H9 (cell line): ENCODE data around the gene TACO1. TPM values are rescaled to one million over a fixed set of nuclear protein-coding genes. Genes with fewer than 3 reads are reported as not detected.

ENCODE experiments used
- DNase-seq: peaks from one replicate; pipeline ENCODE4 v3.0.0-alpha.2; 2017
- H2AFZ ChIP-seq: one replicate; pipeline ENCODE4 v1.6.1; 2013; ENCODE audit warnings: mild to moderate bottlenecking, low read length, control low read depth, moderate library complexity
- H2AK5ac ChIP-seq: 2 replicates; pipeline ENCODE4 v1.6.1; 2013; ENCODE audit warnings: low read length, control low read depth, mixed read lengths; ENCODE audit not compliant: insufficient read length
- H2BK120ac ChIP-seq: one replicate; pipeline ENCODE4 v1.6.1; 2013; ENCODE audit warnings: low read depth, mild to moderate bottlenecking, low read length, control low read depth, inconsistent platforms; ENCODE audit not compliant: poor library complexity, severe bottlenecking
- H2BK12ac ChIP-seq: 2 replicates; pipeline ENCODE4 v1.6.1; 2013; ENCODE audit warnings: low read length, control low read depth, mixed read lengths, low read depth; ENCODE audit not compliant: insufficient read length
- H2BK15ac ChIP-seq: 2 replicates; pipeline ENCODE4 v1.6.1; 2013; ENCODE audit warnings: low read depth, low read length, control low read depth
- H2BK20ac ChIP-seq: one replicate; pipeline ENCODE4 v1.6.1; 2013; ENCODE audit warnings: low read depth, mild to moderate bottlenecking, low read length, control low read depth, inconsistent platforms; ENCODE audit not compliant: poor library complexity, severe bottlenecking
- H2BK5ac ChIP-seq: 2 replicates; pipeline ENCODE4 v1.6.1; 2013; ENCODE audit warnings: low read length, control low read depth, mixed read lengths; ENCODE audit not compliant: insufficient read length
- H3K14ac ChIP-seq: 2 replicates; pipeline ENCODE4 v1.6.1; 2013; ENCODE audit warnings: low read length, control low read depth; ENCODE audit not compliant: insufficient read depth
- H3K18ac ChIP-seq: 2 replicates; pipeline ENCODE4 v1.6.1; 2013; ENCODE audit warnings: low read depth, mild to moderate bottlenecking, mixed read lengths, low read length, control low read depth; ENCODE audit not compliant: insufficient read length
- H3K23ac ChIP-seq: 2 replicates; pipeline ENCODE4 v1.6.1; 2013; ENCODE audit warnings: low read length, control low read depth, mixed read lengths, low read depth; ENCODE audit not compliant: insufficient read length
- H3K23me2 ChIP-seq: 2 replicates; pipeline ENCODE4 v1.6.1; 2013; ENCODE audit warnings: low read depth, mild to moderate bottlenecking, mixed read lengths, low read length, control low read depth; ENCODE audit not compliant: insufficient read length, poor library complexity, severe bottlenecking
- H3K27ac ChIP-seq: 2 replicates; pipeline ENCODE4 v1.5.1; 2013; ENCODE audit warnings: low read length, control low read depth, mixed read lengths, low read depth; ENCODE audit not compliant: insufficient read length
- H3K27me3 ChIP-seq: 2 replicates; pipeline ENCODE4 v1.6.1; 2013; ENCODE audit warnings: low read length, control low read depth, inconsistent platforms; ENCODE audit not compliant: insufficient read depth
- H3K4ac ChIP-seq: 2 replicates; pipeline ENCODE4 v1.6.1; 2013; ENCODE audit warnings: low read depth, mild to moderate bottlenecking, control low read depth, inconsistent platforms, low read length, moderate library complexity
- H3K4me1 ChIP-seq: 2 replicates; pipeline ENCODE4 v1.6.1; 2013; ENCODE audit warnings: low read length, control low read depth, inconsistent platforms; ENCODE audit not compliant: insufficient read depth
- H3K4me2 ChIP-seq: 2 replicates; pipeline ENCODE4 v1.6.1; 2013; ENCODE audit warnings: low read length, control low read depth, mixed read lengths; ENCODE audit not compliant: insufficient read length, insufficient read depth
- H3K56ac ChIP-seq: 2 replicates; pipeline ENCODE4 v1.6.1; 2013; ENCODE audit warnings: low read depth, mild to moderate bottlenecking, mixed read lengths, low read length, control low read depth; ENCODE audit not compliant: insufficient read length
- H3K79me1 ChIP-seq: 2 replicates; pipeline ENCODE4 v1.6.1; 2013; ENCODE audit warnings: low read depth, mild to moderate bottlenecking, moderate library complexity, low read length, control low read depth, inconsistent platforms; ENCODE audit not compliant: insufficient read depth, poor library complexity, severe bottlenecking
- H3K79me2 ChIP-seq: 2 replicates; pipeline ENCODE4 v1.6.1; 2013; ENCODE audit warnings: low read length, control low read depth, inconsistent platforms; ENCODE audit not compliant: insufficient read depth
- H3K9ac ChIP-seq: 2 replicates; pipeline ENCODE4 v1.6.1; 2013; ENCODE audit warnings: low read length, control low read depth, mixed read lengths; ENCODE audit not compliant: insufficient read length; ENCODE audit errors: extremely low read depth
- H3K9me3 ChIP-seq: one replicate; pipeline ENCODE4 v1.6.1; 2013; ENCODE audit warnings: low read depth, low read length, inconsistent platforms; ENCODE audit not compliant: control insufficient read depth
- H3T11ph ChIP-seq: one replicate; pipeline ENCODE4 v1.6.1; 2013; ENCODE audit warnings: mild to moderate bottlenecking, low read length, control low read depth, inconsistent platforms
- H4K20me1 ChIP-seq: one replicate; pipeline ENCODE4 v1.6.1; 2013; ENCODE audit not compliant: control insufficient read depth, insufficient read length, insufficient read depth
- H4K5ac ChIP-seq: 2 replicates; pipeline ENCODE4 v1.6.1; 2013; ENCODE audit warnings: low read depth, mild to moderate bottlenecking, mixed read lengths, low read length, control low read depth; ENCODE audit not compliant: insufficient read length
- H4K8ac ChIP-seq: replicated peaks from 2 replicates; pipeline ENCODE4 v1.6.1; 2013; ENCODE audit warnings: low read length, control low read depth, mixed read lengths, low read depth; ENCODE audit not compliant: insufficient read length
- H4K91ac ChIP-seq: 2 replicates; pipeline ENCODE4 v1.6.1; 2013; ENCODE audit warnings: low read depth, mild to moderate bottlenecking, moderate library complexity, mixed read lengths, low read length, control low read depth; ENCODE audit not compliant: insufficient read length
- H3K27ac Mint-ChIP-seq, 3 experiments: 2 replicates in 2 of 3; 3 replicates in 1 of 3; pipeline ENCODE4 v1.8.0; 2020 to 2021; ENCODE audit warnings: mixed read lengths in 3 of 3, mild to moderate bottlenecking in 1 of 3, moderate library complexity in 1 of 3
- H3K27me3 Mint-ChIP-seq: 2 replicates; pipeline ENCODE4 v1.8.0; 2021; ENCODE audit warnings: low read depth, mild to moderate bottlenecking, moderate library complexity, mixed read lengths
- H3K36me3 Mint-ChIP-seq, 3 experiments: 2 replicates in 2 of 3; 3 replicates in 1 of 3; pipeline ENCODE4 v1.8.0; 2020 to 2021; ENCODE audit warnings: low read depth in 3 of 3, mixed read lengths in 3 of 3; ENCODE audit not compliant: insufficient read depth in 1 of 3
- H3K4me1 Mint-ChIP-seq, 2 experiments: 2 replicates each; pipeline ENCODE4 v1.8.0; 2020; ENCODE audit warnings: mixed read lengths in 2 of 2
- H3K4me3 Mint-ChIP-seq, 2 experiments: 2 replicates in 1 of 2; 3 replicates in 1 of 2; pipeline ENCODE4 v1.8.0; 2020 to 2021; ENCODE audit warnings: mild to moderate bottlenecking in 2 of 2, mixed read lengths in 2 of 2, moderate library complexity in 1 of 2
- H3K9me3 Mint-ChIP-seq, 2 experiments: 2 replicates in 1 of 2; 3 replicates in 1 of 2; pipeline ENCODE4 v1.8.0; 2020; ENCODE audit warnings: mild to moderate bottlenecking in 2 of 2, mixed read lengths in 2 of 2, moderate library complexity in 1 of 2
- WGBS: extraction: QIAGEN DNeasy Blood & Tissue Kit; methylation state at CpG from one replicate; pipeline ENCODE4 v1.1.7; 2013; ENCODE audit warnings: missing lambda C conversion rate, low lambda C conversion rate, mixed read lengths; ENCODE audit not compliant: insufficient read length; ENCODE audit errors: extremely low coverage; 5-methylcytosine and 5-hydroxymethylcytosine counted together
- total RNA-seq: library from RNA; stranded (reverse); gene quantifications from 2 replicates; pipeline ENCODE4 v1.2.1, GENCODE V29; 2021
- TF ChIP-seq, protein P1 (sequence below): fragments of 200-600 bp; sonication (generic); conservative IDR thresholded peaks from 3 replicates; pipeline ENCODE4 v1.8.0; 2021; ENCODE audit warnings: antibody characterized with exemption, mild to moderate bottlenecking

TACO1 gene
- total RNA-seq, 1 experiment from 2014 or later, result 30.2 TPM

DNA sequence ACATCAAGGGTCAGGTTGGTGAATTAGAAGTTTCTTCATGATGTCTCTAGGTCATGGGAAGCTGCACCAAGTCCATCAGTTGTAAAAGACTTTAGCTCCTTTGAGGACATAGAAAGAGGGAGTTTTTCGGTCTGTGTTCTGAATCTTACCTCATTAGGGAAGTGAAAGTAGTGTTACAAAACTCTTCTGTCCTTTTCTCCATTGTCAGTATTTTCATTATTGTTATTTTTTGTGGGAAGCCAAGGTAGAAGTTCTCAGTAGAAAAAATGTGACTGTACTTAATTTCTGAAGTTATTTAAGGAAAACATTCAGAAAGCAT lies 45.8 kb downstream of the TACO1 start:
- Histone ChIP-seq H3K18ac (no peak overlapping the region), H3K79me1 (peaks cover 3% of the 10 kb centered on the region), H3K9ac (no peak overlapping the region), H2BK12ac (no peak overlapping the region), H4K8ac (no peak overlapping the region), H3K4me2 (no peak overlapping the region), H3K23ac (no peak overlapping the region), H4K20me1 (no peaks in the 10 kb centered on the region), H2BK20ac (no peak overlapping the region), H2BK15ac (no peak overlapping the region), H3K27ac (no peak overlapping the region), H4K5ac (no peak overlapping the region), H3K79me2 (no peaks in the 10 kb centered on the region), H3K4me1 (peaks cover 4% of the 10 kb centered on the region; the same call in 1 of the 2 replicates), H2BK120ac (no peak overlapping the region), H3K4ac (no peak overlapping the region), H4K91ac (no peak overlapping the region), H3K14ac (no peak overlapping the region), H2AK5ac (no peak overlapping the region), H3K23me2 (no peaks in the 10 kb centered on the region), H2AFZ (no peak overlapping the region), H3K56ac (no peak overlapping the region), H2BK5ac (no peak overlapping the region), H3T11ph (no peak overlapping the region), H3K9me3 (no peaks in the 10 kb centered on the region), H3K27me3 (no peaks in the 10 kb centered on the region)
- WGBS, result no CpG with 5 or more reads among the region's 1 CpG
- peaks cover 19 to 22% of the 10 kb centered on the region in 2 experiments for H3K4me1 Mint-ChIP-seq
- H3K36me3 Mint-ChIP-seq, result peaks cover 0 to 18% (median 8%) of the 10 kb centered on the region in 3 experiments; a peak in 3 of 7 replicates
- H3K9me3 Mint-ChIP-seq, result no peaks in the 10 kb centered on the region
- TF ChIP-seq, protein P1, sequence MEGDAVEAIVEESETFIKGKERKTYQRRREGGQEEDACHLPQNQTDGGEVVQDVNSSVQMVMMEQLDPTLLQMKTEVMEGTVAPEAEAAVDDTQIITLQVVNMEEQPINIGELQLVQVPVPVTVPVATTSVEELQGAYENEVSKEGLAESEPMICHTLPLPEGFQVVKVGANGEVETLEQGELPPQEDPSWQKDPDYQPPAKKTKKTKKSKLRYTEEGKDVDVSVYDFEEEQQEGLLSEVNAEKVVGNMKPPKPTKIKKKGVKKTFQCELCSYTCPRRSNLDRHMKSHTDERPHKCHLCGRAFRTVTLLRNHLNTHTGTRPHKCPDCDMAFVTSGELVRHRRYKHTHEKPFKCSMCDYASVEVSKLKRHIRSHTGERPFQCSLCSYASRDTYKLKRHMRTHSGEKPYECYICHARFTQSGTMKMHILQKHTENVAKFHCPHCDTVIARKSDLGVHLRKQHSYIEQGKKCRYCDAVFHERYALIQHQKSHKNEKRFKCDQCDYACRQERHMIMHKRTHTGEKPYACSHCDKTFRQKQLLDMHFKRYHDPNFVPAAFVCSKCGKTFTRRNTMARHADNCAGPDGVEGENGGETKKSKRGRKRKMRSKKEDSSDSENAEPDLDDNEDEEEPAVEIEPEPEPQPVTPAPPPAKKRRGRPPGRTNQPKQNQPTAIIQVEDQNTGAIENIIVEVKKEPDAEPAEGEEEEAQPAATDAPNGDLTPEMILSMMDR, result no peak
- no peak overlapping the region for H3K27ac Mint-ChIP-seq
- H3K27me3 Mint-ChIP-seq, result no peaks in the 10 kb centered on the region
- no peak overlapping the region for H3K4me3 Mint-ChIP-seq
- no peak for DNase-seq
